ENCODE data around the gene ARRB1.
"Not testable (repeated sequence)": the region's sequence is repeated elsewhere in the genome, so short reads cannot be mapped to it uniquely, and the experiment has no call there.

ARRB1 gene

DNA sequence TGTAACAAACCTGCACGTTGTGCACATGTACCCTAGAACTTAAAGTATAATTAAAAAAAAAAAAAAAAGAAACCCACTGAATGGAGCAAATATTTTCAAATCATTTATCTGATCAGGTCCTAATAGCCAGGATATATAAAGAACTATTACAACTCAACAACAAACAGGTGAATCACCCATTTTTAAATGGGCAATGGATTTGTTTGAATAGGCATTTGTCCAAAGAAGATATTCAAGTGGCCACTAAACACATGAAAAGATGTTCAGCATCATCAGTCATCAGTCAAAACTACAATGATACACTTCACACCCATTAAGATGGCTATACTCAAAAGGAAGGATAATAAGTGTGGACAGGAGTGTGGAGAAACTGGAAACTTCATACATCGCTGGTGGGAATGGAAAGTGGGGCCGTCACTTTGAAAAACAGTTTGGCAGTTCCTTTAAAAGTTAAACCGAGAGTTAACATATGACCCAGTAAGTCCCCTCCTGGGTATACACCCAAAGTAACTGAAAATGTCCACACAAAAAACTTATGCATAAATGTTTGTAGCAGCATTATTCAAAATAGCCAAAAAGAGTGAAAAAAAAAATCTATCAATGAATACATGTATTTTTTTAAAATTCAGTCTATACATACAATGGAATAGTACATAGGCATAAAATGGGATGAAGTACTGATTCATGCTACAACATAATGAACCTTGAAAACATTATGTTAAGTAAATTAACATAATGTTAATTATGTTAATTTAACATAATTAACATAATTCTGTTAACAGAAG lies 53.1 kb downstream of the ARRB1 start:
- no peak for DNase-seq (ENCODE audit: low read depth)

DNA sequence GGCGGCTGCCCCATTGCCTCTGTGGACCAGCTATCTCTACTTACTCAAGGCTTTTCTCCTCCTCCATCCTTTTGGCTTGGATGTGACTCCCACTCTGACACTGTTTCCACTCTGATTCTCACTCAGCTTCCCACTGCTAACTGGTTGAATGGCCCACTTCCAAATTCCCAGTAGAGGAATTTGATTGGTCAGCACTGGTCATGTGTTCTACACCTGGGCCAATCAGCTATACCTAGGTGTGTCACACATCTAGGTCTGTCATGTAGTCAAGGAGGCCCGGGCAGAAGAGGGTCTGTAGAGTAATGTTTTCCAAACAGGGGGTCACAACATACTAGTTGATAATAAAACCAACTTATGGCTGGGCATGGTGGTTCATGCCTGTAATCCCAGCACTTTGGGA lies 57.6 kb downstream of the ARRB1 start:
- no peak for DNase-seq (ENCODE audit: low read depth)

DNA sequence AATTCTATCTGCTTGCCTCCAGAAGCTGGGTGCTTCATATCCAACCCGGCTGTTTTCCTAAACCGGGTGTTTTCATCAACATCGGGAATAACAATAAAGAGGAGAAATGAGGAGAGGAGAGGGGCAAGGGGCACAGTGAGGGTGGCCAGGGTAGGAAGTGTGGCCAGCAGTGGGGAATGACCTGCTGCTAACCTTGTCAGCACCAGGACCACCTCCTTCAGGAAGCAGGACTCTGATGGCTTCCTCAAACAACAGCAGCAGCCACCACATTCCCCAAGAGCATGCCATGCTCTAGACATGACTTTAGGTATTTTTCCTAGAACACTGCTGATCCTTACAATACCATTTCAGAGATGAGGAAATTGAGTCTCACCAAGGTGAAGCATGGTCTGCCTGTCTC lies 58.5 kb downstream of the ARRB1 start:
- DNase-seq (ENCODE audit: low read depth), result no peak

DNA sequence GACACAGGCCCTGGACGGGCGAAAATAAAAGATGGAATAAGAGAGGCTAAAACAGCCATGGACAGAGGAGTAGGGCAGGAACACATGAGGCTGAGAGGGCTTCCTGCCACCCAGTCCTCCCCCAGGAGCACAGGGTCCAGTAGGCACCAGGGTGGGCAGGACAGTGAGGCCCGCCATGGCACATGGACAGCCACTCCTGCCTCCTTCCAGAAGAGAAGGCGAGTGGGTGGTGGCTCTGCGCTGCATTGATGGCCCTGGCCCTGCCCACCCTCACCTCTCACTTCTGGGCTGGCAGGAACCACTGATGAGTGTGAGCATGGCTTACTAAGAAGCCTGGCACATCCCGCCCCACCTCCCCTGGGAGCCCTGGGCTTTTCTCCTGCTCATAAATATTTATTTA lies 59.7 kb downstream of the ARRB1 start:
- no peak for DNase-seq (ENCODE audit: low read depth)

DNA sequence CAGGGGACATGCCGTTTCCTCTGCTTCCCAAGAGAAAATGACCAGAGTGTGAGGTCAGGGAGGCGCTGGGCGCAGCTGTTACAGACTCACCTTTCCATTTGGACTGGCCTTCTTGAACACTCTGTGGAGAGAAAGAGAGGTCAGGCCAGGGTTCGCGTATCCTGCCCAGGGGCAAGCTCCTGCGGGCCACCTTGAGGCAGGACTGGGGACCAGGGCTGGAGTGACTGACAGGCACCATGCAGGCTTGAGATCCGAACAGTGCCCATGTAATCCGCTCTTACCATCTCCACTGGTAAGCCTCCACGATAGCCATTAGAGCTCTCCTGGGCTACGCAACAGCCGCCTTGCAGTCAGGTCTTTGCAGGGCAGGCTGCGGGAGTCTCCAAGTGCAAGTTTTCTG lies 61.5 kb downstream of the ARRB1 start:
- no peak for DNase-seq (ENCODE audit: low read depth)

DNA sequence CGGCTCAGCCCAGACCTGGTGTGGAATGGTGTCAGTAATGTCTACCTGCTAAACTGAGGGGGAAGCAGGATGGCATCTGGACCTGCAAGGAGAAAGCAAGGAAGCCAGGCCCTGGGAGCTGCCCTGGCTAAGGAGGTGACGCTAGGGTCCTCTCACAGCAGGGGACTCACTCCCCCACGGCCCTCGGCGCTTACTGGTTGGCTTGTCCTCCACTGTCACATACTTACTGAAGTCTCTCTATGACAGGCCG lies 62.0 kb downstream of the ARRB1 start:
- DNase-seq (ENCODE audit: low read depth), result no peak

DNA sequence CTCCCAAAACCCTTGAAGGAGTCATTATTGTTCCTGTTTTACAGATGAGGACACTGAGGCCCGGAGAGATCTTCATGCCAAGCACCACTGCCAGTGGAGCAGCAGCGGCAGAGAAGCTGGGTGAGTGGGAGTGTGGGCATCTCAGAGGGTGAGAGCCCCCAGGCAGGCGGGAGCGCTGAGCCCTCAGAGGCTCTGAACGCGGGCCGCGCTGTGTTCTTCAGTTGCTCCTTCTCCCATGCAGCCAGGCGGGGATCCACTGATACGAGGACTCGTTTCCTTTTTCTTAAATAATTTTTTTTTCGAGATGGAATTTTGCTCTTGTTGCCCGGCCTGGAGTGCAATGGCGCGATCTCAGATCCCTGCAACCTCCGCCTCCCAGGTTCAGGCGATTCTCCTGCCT lies 63.9 kb downstream of the ARRB1 start:
- DNase-seq (ENCODE audit: low read depth), result no peak

DNA sequence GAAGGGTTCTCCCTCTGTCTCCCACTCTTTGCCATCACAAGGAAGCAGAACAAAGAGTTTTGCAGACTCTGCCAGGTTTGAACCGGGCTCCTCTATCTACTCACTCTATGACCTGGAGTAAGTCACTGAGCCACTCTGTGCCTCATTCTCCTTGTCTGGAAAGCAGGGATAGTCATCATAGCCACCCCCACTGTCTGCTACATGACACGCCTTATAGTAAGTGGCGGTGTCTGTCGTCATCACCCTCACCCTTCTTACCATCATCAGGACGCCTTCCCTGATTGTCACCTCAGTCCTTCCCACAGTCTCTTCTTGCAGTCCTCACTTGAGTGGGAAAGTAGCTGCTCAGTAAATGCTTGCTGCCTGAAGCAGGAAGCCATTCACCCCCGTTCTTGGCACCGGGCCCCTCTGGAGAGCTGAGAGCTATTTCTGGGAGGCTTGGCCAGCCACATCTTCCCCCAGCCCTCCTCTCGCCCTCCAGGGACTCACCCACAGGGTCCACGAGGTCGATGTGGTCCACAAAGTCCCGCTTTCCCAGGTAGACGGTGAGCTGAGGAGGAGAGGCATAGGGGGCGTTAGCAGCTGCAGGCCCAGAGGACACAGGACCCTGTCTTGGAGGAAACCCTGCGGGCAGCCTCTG lies 64.5 kb downstream of the ARRB1 start:
- no peak for DNase-seq (ENCODE audit: low read depth)

DNA sequence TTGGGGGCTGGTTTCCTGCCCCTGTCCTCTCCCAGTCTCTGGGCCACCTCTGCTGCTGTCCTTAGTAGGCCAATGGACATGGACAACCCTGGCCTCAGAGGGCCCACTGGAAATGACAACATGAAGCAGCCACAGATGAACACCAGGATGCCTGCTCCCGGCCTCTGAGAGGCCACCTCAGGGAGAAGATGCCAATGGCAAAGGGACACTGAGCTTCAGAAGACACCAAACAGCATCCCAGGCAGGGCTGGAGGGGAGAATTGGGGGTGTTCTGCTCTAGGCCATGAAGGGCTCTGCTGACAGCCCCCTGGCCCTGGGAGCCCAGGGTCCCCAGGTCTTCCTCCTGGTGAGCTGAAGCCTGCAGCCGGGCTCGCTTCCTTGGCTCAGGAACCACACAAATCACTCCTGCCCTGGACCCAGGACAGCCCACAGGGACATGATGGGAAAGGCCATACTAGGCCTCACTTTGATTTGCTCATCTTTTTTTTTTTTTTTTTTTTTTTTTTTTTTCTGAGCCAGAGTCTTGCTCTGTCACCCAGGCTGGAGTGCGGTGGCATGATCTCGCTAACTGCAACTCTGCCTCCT lies 65.6 kb downstream of the ARRB1 start:
- no peak for DNase-seq (ENCODE audit: low read depth)

DNA sequence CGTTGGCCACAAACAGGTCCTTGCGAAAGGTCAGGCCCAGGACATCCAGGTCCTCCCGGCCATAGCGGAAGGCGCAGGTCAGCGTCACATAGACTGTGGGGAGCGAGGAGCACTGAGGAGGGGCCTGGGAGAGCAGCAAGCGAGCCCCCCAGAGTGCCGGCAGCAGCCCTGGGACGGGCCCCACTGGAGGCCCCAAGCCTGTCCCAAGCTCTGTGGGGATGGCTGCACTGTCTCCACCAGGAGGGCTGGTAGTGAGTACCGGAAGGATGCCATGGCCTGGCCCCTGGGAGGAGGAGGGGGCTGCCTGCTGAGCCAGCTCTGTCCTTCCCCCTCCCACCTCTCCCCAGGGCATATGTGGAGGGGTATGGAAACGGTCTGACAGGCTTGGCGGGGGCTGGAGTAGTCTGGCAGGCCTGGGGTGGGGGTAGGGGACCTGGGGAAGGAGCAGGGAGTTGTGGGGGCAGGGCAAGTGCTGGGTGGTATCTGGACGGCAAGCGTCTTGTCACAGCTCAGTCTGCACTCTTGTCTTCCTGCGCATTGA lies 68.0 kb downstream of the ARRB1 start:
- no peak for DNase-seq (ENCODE audit: low read depth)

DNA sequence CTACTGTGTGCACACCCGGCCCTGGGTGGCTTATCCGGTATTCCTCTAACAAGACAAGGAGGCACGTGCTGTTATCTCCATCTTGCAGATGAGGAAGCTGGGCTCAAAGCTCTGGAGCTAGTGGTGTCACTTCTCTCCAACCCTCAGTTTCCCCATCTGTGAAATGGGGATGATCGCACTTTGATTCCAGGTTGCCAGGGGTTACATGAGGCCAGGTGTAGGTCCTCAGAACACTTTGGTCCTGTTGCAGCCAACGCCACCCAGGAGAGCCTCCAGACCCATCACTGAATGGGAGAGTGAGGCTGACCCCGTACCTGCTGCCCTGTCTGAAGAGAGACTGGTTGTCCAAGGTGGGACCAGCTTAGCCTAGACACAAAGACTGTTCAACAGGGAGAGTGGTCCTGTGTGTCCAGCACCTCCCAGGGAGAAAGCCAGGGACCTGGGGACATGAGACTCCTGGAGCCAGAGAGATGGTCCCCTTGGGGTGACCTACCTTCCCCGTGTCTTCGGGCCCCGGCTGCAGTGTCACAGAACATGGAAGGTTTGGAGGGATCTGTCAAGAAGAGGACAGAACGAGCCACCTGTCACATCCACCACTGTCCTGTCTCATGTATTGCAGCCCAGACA lies 69.9 kb downstream of the ARRB1 start:
- DNase-seq (ENCODE audit: low read depth), result no peak

DNA sequence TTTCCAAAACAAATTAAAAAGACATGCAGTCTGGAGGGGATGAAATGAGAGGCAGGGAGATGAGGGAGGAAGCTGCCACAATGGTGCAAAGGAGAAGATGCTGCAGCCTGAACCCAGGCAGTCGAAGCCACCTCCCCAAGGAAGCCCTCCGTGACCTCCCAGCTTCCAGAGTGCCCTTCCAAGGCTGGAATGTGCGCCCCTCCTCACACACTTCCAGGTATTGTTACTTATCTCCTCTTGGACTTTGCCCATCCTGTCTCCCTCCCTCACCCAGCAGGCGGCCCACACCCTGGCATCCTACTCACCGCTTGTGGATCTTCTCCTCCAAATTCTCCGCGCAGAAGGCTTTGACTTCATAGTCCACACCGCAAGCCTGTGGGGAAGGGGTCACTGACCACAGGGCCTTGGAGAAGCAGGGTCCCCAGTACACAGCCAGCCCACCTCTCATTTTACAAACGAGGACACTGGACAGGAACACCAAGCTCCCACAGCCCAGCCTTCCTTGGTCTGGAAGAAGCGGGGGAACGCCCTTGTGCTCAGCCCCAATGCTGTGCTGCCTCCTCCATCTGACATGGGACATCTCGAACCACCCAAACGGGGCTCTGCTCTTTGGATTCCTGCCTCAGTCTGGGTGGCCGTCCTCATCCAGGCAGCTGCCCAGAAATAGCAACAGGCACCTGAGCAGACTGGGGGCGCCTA lies 70.5 kb downstream of the ARRB1 start:
- no peak for DNase-seq (ENCODE audit: low read depth)

DNA sequence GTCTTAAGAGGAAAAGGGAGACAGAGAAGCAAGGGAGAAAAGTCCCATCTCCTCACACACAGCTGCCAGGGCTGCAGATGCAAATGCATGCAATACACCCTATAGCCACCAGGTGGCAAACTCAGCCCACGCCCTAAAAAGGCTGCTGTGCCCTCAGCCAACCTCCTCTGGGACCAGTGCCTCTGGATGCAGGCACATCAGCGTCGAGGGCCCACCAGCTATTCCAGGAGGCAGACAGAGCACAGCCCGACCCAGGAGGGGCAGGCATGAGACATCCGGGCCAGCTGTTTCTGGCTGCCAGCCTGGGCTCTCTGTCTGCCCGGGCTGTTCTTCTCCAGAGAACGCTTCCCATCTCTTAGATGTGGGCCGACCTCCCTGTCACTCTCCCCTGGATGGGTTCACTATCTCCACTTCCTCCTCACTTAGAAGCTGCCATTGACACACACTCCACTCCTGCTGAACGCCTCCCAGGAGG lies 71.2 kb downstream of the ARRB1 start:
- peak; percentile 66 for DNase-seq (ENCODE audit: low read depth)

DNA sequence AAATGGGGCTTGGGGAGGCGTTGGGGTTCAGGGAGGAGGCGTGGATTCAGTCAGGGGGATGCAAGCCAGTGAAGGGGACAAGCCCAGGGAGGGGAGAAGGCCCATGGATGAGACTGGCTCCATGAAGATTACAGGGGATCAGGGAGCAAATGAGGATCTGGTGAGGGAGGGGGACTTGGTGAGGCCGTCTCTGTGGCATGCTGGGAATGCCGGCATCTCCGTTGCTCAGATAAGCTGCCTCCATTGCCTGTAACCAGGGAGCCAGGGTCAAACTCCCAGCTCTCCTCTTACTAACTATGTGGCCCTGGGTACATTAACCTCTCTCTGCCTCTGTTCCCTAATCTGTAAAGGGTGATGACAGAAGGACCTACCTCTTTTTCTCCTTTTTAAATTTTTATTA lies 72.2 kb downstream of the ARRB1 start:
- no peak for DNase-seq (ENCODE audit: low read depth)

DNA sequence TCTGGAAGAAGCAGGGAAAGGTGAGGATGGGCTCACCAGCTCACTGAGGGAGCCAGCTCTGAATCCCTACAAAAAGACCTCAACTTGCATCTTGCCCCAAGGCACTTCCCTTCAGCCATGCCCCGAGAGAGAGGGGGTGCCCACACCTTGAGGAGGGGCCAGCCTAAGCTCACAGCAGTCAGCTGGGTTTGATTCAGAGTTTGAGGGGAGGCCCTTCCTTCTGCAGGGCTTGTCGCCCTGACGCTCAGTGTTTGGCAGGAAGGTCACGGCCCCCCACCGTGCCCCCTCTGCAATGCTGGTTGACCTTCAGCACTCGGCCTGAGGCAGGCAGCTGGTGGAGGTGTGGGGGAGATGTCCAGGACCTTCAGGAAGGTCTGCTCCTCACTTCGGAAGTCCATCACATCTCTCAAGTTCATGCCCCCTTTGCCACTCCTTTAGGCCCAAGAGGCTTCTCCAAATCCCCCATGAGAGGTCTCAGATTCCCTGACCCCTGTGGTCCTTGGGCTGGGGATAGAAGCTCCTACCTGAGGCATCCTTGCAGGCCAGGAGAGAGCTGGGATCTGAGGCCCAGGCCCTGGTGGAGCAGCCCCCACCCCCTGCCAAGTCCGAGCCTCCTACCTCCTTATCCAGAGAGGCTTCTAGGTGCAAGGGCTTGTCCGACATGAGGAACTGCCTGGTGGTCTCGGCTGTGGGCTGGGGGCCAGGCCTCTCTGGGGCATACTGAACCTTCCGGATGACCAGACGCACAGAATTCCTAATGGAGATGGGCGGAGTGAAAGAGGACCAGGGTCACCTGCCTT lies 73.3 kb downstream of the ARRB1 start:
- DNase-seq (ENCODE audit: low read depth), result no peak

DNA sequence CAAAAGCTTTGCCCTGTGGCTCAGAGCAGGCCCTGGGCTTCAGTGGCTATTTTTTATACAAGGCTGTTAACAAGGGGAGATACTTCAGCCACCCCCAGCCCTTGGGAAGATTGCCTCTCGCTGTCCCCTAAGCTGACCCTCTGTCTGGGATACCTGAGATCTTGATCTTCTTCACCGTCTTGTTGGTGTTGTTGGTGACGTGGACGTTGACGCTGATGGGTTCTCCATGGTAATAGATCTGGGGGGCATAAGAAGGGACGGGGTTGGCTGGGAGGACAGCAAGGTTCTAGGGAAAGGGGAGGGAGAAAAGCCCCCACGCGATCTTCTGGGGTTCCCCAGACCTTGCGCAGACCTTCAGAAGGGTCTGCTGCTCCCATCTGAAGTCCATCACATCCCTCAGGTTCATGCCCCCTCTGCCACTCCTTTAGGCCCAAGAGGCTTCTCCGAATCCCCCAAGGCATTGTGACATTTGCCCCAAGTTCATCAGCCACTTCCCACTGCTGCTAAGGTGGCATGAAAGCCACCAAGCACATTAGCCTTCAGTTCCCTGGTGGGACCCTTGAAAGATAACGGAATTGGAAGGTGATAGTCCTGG lies 74.2 kb downstream of the ARRB1 start:
- DNase-seq (ENCODE audit: low read depth), result no peak

DNA sequence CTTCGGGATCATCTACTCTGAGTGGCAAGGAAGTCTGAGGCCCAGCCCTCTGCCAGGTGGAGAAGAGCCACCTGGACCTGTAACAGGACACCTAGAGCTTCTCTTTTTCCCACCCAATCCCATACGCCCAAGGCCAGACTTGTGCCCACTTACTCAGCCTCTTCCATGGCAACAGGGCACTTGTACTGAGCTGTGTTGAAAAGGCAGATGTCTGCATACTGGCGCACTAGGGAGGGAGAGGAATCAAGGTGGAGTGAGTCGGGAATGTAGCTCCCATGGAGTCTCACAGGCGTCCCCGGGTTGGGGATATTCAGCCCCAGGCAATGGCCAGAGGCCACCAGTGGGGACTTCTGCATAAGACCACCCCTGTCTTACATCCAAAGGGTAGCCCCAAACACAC lies 74.8 kb downstream of the ARRB1 start:
- DNase-seq (ENCODE audit: low read depth), result no peak

DNA sequence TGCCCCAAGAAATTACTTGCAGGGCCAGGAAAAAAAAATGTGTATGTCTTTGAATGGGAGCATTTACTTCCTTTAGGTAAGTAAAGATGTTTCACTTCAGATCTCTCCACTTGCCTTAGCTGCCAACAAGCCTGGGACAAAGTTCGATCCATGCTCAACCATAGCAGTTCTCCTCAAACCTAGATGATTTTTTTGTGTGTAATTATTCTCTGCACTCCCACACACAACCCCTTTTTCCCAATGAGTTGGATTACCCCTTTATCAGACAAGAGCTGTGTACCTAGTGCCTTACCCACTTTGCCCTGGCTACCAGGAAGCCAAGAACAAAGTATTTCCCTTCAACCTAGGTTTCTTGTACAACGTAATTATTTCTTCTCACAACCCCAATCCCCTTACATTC lies 75.3 kb downstream of the ARRB1 start:
- no peak for DNase-seq (ENCODE audit: low read depth)

DNA sequence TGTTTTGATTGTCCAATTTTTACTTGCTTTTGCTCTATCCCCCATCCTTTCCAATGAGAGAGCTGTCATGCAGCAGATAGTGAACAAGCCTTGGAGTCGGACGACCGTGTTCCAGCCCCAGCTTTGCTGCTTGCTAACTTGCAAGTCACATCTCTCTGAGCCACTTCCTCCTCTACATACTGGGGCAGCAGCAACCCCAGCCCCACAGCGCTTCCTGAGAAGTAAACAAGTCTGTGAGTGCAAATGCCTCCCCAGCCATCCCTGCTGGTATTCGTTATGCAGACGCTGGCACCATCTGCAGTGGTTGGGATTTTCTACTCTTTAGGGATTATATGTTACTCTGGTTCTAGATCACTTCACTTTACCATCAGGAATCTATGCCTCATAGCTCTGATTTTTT lies 75.9 kb downstream of the ARRB1 start:
- DNase-seq (ENCODE audit: low read depth), result peak; percentile 18

DNA sequence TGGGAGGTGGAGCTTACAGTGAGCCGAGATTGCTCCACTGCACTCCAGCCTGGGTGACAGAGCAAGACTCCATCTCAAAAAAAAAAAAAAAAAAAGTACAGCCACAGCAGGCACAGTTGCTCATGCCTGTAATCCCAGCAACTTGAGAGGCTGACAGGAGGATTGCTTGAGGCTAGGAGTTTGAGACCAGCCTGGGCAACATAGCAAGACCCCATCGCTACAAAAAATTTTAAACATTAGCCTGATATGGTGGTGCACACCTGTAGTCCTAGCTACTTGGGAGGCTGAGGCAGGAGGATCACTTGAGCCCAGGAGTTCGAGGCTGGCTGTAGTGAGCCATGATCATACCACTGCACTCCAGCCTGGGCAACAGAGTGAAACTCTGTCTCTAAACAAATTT lies 76.7 kb downstream of the ARRB1 start:
- DNase-seq (ENCODE audit: low read depth), result not testable (repeated sequence)

Data from activated T-cell treated with anti-CD3 and anti-CD28 coated beads for 48 hours (primary cell).